GM12878 (cell line): ENCODE measurements around the gene REEP3. TPM values are rescaled to one million over a fixed set of nuclear protein-coding genes. Genes with fewer than 3 reads are reported as not detected.

Source experiments
- EED ChIP-seq: sonication (generic); IDR thresholded peaks from 2 replicates; pipeline ENCODE4 v1.6.1; 2016; ENCODE audit warnings: antibody characterized with exemption, low read depth
- EGR1 ChIP-seq, 2 experiments: IDR thresholded peaks; 1 replicate in 1 of 2; 2 replicates in 1 of 2; pipeline ENCODE4 v1.6.1; 2011 to 2012; ENCODE audit warnings: low read depth in 2 of 2, low read length in 2 of 2, borderline replicate concordance in 1 of 2, mild to moderate bottlenecking in 1 of 2, moderate library complexity in 1 of 2
- ETV6 ChIP-seq, 2 experiments: fragments of 450-650 bp in 1 of 2; IDR thresholded peaks in 1 of 2; conservative IDR thresholded peaks in 1 of 2; 2 replicates each; pipeline ENCODE4 v1.6.1; 2014; ENCODE audit warnings: antibody characterized with exemption in 1 of 2, borderline replicate concordance in 1 of 2, low read depth in 1 of 2, mild to moderate bottlenecking in 1 of 2, moderate library complexity in 1 of 2
- RELA ChIP-seq: fragments of 450-650 bp; IDR thresholded peaks from 2 replicates; pipeline ENCODE4 v1.8.0; 2014; ENCODE audit warnings: borderline replicate concordance; ENCODE audit not compliant: partially characterized antibody
- TCF7 ChIP-seq: IDR thresholded peaks from 2 replicates; pipeline ENCODE4 v1.6.1; 2014; ENCODE audit warnings: antibody characterized with exemption, borderline replicate concordance
- ZBED1 ChIP-seq: IDR thresholded peaks from 2 replicates; pipeline ENCODE4 v1.6.1; 2016; ENCODE audit warnings: borderline replicate concordance
- polyA plus RNA-seq, 11 experiments: library from polyadenylated mRNA; depleted of rRNA in 4 of 11; unstranded in 6 of 11; stranded (reverse) in 5 of 11; fragments of >200 nt; fragmentation: Nextera tagmentation in 4 of 11; fragmentation: Illumina TruSeq in 1 of 11; extraction: Ambion mirVana in 4 of 11; extraction: Trizol in 1 of 11; gene quantifications; 1 replicate in 1 of 11; 2 replicates in 10 of 11; pipeline versions ENCODE4 v1.2.1 to v1.2.3, GENCODE V29; 2011 to 2016; ENCODE audit warnings: inconsistent platforms in 2 of 11, missing spikeins in 2 of 11, low read depth in 1 of 11
- total RNA-seq, 4 experiments: library from RNA; depleted of rRNA in 3 of 4; stranded (reverse); fragments of >200 nt in 3 of 4; fragmentation: Illumina TruSeq in 1 of 4; extraction: Trizol in 1 of 4; gene quantifications; 2 replicates each; pipeline versions ENCODE4 v1.2.1 to v1.2.3, GENCODE V29; 2013 to 2021
- TF ChIP-seq, protein P1 (sequence below): fragments of 450-650 bp; formaldehyde crosslinking; IDR thresholded peaks from 2 replicates; pipeline ENCODE4 v1.4.0; 2020; ENCODE audit warnings: mild to moderate bottlenecking, moderate library complexity
- TF ChIP-seq, protein P2 (sequence below): fragments of 450-650 bp; formaldehyde crosslinking; IDR thresholded peaks from 2 replicates; pipeline ENCODE4 v1.5.0; 2022; ENCODE audit warnings: mild to moderate bottlenecking, missing genetic modification characterization
- TF ChIP-seq, protein P3 (sequence below): IDR thresholded peaks from 2 replicates; pipeline ENCODE4 v1.6.1; 2012; ENCODE audit warnings: low read depth, low read length, improper control_type of control experiment
- TF ChIP-seq, protein P4 (sequence below): fragments of 450-650 bp; IDR thresholded peaks from 2 replicates; pipeline ENCODE4 v1.6.1; 2017; ENCODE audit warnings: low read depth, mild to moderate bottlenecking, moderate library complexity
- TF ChIP-seq, protein P5 (sequence below): fragments of 150-350 bp; IDR thresholded peaks from 2 replicates; pipeline ENCODE4 v1.6.1; 2014; ENCODE audit warnings: mild to moderate bottlenecking, low read depth, low read length
- TF ChIP-seq, protein P6 (sequence below): fragments of 450-650 bp; IDR thresholded peaks from 2 replicates; pipeline ENCODE4 v1.6.1; 2017; ENCODE audit warnings: antibody characterized with exemption, mild to moderate bottlenecking, moderate library complexity

Gene REEP3
- total and polyA plus RNA-seq, 10 of the 15 experiments (the other 5 are each of a cell fraction or from before 2014, with no cell fraction given) = 4.9 to 25.9 (median 16.2) TPM

DNA sequence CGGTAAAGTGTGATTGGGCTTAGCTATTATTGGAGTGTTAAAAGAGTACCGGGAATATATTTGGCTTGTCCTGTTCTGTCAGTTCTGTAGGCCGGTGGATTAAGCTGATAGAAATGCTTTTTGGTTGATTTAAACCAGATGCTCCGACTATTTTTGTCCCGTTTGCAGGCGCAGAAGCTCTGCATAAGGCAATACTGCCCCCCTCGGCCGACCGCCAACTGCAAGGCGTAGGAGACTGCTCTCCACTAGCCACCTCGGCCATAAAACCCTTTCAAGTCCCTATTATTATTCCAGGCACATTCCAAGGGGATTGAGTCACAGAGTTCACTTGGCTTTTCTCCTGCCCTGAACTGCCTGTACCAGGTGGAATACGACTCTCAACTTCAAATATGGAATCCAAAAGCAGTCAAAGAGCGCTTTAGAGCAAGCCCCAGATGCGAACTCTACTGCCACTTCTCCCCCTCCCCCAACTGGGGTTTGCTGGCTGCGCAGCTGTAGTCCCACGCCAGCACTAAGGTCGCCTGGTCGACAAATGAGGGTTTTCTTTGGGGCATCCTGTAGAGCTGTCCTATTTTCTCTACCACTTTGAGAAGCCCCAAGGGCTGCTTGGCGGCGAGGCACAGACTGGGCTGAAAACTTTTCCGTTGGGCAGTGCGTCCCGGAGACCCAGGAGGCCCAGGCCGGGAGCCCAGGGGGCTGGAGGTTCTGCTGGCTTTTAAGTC is 108.3 kb downstream of the REEP3 start (continued):
- TF ChIP-seq RELA (peak; percentile 66), EGR1 (IDR thresholded peaks at IDR 0.05; ENCODE audit: borderline replicate concordance in 1 of 2, low read depth in 2 of 2, low read length in 2 of 2) (peak in 1 of 2 experiments; percentile 2; a peak in 1 of 3 replicates), ETV6 (conservative IDR thresholded peaks at IDR 0.05 in 1 of 2, IDR thresholded peaks at IDR 0.05 in 1 of 2; ENCODE audit: borderline replicate concordance in 1 of 2, low read depth in 1 of 2) (no peak; a peak in 1 of 4 replicates), ZBED1 (no peak), TCF7 (no peak), EED (peak; percentile 57)
- TF ChIP-seq, protein P1, sequence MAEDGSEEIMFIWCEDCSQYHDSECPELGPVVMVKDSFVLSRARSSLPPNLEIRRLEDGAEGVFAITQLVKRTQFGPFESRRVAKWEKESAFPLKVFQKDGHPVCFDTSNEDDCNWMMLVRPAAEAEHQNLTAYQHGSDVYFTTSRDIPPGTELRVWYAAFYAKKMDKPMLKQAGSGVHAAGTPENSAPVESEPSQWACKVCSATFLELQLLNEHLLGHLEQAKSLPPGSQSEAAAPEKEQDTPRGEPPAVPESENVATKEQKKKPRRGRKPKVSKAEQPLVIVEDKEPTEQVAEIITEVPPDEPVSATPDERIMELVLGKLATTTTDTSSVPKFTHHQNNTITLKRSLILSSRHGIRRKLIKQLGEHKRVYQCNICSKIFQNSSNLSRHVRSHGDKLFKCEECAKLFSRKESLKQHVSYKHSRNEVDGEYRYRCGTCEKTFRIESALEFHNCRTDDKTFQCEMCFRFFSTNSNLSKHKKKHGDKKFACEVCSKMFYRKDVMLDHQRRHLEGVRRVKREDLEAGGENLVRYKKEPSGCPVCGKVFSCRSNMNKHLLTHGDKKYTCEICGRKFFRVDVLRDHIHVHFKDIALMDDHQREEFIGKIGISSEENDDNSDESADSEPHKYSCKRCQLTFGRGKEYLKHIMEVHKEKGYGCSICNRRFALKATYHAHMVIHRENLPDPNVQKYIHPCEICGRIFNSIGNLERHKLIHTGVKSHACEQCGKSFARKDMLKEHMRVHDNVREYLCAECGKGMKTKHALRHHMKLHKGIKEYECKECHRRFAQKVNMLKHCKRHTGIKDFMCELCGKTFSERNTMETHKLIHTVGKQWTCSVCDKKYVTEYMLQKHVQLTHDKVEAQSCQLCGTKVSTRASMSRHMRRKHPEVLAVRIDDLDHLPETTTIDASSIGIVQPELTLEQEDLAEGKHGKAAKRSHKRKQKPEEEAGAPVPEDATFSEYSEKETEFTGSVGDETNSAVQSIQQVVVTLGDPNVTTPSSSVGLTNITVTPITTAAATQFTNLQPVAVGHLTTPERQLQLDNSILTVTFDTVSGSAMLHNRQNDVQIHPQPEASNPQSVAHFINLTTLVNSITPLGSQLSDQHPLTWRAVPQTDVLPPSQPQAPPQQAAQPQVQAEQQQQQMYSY = no peak
- TF ChIP-seq, protein P2, sequence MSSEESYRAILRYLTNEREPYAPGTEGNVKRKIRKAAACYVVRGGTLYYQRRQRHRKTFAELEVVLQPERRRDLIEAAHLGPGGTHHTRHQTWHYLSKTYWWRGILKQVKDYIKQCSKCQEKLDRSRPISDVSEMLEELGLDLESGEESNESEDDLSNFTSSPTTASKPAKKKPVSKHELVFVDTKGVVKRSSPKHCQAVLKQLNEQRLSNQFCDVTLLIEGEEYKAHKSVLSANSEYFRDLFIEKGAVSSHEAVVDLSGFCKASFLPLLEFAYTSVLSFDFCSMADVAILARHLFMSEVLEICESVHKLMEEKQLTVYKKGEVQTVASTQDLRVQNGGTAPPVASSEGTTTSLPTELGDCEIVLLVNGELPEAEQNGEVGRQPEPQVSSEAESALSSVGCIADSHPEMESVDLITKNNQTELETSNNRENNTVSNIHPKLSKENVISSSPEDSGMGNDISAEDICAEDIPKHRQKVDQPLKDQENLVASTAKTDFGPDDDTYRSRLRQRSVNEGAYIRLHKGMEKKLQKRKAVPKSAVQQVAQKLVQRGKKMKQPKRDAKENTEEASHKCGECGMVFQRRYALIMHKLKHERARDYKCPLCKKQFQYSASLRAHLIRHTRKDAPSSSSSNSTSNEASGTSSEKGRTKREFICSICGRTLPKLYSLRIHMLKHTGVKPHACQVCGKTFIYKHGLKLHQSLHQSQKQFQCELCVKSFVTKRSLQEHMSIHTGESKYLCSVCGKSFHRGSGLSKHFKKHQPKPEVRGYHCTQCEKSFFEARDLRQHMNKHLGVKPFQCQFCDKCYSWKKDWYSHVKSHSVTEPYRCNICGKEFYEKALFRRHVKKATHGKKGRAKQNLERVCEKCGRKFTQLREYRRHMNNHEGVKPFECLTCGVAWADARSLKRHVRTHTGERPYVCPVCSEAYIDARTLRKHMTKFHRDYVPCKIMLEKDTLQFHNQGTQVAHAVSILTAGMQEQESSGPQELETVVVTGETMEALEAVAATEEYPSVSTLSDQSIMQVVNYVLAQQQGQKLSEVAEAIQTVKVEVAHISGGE (CRISPR knock-in tag) = no peak
- TF ChIP-seq, protein P3, sequence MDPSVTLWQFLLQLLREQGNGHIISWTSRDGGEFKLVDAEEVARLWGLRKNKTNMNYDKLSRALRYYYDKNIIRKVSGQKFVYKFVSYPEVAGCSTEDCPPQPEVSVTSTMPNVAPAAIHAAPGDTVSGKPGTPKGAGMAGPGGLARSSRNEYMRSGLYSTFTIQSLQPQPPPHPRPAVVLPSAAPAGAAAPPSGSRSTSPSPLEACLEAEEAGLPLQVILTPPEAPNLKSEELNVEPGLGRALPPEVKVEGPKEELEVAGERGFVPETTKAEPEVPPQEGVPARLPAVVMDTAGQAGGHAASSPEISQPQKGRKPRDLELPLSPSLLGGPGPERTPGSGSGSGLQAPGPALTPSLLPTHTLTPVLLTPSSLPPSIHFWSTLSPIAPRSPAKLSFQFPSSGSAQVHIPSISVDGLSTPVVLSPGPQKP = no peak
- TF ChIP-seq, protein P4, sequence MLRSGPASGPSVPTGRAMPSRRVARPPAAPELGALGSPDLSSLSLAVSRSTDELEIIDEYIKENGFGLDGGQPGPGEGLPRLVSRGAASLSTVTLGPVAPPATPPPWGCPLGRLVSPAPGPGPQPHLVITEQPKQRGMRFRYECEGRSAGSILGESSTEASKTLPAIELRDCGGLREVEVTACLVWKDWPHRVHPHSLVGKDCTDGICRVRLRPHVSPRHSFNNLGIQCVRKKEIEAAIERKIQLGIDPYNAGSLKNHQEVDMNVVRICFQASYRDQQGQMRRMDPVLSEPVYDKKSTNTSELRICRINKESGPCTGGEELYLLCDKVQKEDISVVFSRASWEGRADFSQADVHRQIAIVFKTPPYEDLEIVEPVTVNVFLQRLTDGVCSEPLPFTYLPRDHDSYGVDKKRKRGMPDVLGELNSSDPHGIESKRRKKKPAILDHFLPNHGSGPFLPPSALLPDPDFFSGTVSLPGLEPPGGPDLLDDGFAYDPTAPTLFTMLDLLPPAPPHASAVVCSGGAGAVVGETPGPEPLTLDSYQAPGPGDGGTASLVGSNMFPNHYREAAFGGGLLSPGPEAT = peak; percentile 80
- TF ChIP-seq, protein P5, sequence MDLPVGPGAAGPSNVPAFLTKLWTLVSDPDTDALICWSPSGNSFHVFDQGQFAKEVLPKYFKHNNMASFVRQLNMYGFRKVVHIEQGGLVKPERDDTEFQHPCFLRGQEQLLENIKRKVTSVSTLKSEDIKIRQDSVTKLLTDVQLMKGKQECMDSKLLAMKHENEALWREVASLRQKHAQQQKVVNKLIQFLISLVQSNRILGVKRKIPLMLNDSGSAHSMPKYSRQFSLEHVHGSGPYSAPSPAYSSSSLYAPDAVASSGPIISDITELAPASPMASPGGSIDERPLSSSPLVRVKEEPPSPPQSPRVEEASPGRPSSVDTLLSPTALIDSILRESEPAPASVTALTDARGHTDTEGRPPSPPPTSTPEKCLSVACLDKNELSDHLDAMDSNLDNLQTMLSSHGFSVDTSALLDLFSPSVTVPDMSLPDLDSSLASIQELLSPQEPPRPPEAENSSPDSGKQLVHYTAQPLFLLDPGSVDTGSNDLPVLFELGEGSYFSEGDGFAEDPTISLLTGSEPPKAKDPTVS = no peak
- TF ChIP-seq, protein P6, sequence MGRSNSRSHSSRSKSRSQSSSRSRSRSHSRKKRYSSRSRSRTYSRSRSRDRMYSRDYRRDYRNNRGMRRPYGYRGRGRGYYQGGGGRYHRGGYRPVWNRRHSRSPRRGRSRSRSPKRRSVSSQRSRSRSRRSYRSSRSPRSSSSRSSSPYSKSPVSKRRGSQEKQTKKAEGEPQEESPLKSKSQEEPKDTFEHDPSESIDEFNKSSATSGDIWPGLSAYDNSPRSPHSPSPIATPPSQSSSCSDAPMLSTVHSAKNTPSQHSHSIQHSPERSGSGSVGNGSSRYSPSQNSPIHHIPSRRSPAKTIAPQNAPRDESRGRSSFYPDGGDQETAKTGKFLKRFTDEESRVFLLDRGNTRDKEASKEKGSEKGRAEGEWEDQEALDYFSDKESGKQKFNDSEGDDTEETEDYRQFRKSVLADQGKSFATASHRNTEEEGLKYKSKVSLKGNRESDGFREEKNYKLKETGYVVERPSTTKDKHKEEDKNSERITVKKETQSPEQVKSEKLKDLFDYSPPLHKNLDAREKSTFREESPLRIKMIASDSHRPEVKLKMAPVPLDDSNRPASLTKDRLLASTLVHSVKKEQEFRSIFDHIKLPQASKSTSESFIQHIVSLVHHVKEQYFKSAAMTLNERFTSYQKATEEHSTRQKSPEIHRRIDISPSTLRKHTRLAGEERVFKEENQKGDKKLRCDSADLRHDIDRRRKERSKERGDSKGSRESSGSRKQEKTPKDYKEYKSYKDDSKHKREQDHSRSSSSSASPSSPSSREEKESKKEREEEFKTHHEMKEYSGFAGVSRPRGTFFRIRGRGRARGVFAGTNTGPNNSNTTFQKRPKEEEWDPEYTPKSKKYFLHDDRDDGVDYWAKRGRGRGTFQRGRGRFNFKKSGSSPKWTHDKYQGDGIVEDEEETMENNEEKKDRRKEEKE = no peak
